ENCODE measurements around the gene KLK1. TPM values are rescaled to one million over a fixed set of nuclear protein-coding genes. Genes with fewer than 3 reads are reported as not detected.
"Not testable (repeated sequence)": the region's sequence is repeated elsewhere in the genome, so short reads cannot be mapped to it uniquely, and the experiment has no call there.

KLK1 gene
- total and polyA plus RNA-seq, 4 donors = 0.25 to 0.92 (median 0.83) TPM; not detected in 1

DNA sequence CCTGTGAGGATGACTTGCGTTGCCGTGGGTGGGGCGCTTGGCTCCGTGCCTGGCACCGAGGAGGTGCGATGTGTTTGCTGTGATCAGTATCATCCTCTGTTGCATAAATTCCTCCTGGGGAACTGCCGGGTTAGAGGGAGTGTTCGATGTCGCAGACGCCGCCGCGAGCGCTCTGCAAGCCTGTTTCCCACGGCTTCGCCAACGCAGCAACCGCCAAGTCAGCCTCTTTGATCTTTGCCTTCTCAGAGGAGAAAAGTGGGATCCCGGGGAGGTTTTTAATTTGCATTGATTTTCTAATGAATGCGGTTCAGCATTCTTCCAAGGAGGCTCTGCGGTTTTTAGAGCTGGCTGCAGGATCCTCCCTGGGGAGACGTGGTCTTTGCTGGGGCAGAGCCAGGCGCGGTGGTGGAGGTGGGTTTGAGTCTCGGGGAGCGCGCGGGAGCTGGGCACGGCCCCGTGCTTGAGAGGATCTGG lies 45.7 kb downstream of the KLK1 start:
- H3K9me3 ChIP-seq (ENCODE audit: control insufficient read depth in 4 of 4, insufficient read depth in 3 of 4, low read length in 3 of 4) = peaks cover 0 to 2% (median 0%) of the 10 kb centered on the region in 4 donors
- no peak overlapping the region for H3K9ac ChIP-seq (ENCODE audit: insufficient read depth in 1 of 2, low read length in 2 of 2)
- DNase-seq (no peak), ATAC-seq (ENCODE audit: insufficient read depth, low FRiP score) (no peak)
- H3K27me3 ChIP-seq (ENCODE audit: control insufficient read depth in 3 of 3, insufficient read depth in 3 of 3, low read length in 2 of 3) = peaks cover 0 to 41% (median 36%) of the 10 kb centered on the region in 3 donors
- TF ChIP-seq, protein P1, sequence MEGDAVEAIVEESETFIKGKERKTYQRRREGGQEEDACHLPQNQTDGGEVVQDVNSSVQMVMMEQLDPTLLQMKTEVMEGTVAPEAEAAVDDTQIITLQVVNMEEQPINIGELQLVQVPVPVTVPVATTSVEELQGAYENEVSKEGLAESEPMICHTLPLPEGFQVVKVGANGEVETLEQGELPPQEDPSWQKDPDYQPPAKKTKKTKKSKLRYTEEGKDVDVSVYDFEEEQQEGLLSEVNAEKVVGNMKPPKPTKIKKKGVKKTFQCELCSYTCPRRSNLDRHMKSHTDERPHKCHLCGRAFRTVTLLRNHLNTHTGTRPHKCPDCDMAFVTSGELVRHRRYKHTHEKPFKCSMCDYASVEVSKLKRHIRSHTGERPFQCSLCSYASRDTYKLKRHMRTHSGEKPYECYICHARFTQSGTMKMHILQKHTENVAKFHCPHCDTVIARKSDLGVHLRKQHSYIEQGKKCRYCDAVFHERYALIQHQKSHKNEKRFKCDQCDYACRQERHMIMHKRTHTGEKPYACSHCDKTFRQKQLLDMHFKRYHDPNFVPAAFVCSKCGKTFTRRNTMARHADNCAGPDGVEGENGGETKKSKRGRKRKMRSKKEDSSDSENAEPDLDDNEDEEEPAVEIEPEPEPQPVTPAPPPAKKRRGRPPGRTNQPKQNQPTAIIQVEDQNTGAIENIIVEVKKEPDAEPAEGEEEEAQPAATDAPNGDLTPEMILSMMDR (IDR thresholded peaks at IDR 0.05; ENCODE audit: control extremely low read depth, extremely low read depth) = no peak
- no peak overlapping the region for H3K27ac ChIP-seq (ENCODE audit: low read depth in 1 of 2, low read length in 1 of 2)
- no peak overlapping the region for H3K4me3 ChIP-seq
- H3K36me3 ChIP-seq (ENCODE audit: control insufficient read depth in 4 of 4, insufficient read depth in 4 of 4, low read length in 4 of 4) = no peaks in the 10 kb centered on the region
- 1 to 2% methylated on average over 30 of the region's 30 CpGs for WGBS, 2 donors
- no peaks in the 10 kb centered on the region for H3K4me1 ChIP-seq (ENCODE audit: control insufficient read depth in 5 of 5, insufficient read depth in 5 of 5, low read length in 5 of 5)

DNA sequence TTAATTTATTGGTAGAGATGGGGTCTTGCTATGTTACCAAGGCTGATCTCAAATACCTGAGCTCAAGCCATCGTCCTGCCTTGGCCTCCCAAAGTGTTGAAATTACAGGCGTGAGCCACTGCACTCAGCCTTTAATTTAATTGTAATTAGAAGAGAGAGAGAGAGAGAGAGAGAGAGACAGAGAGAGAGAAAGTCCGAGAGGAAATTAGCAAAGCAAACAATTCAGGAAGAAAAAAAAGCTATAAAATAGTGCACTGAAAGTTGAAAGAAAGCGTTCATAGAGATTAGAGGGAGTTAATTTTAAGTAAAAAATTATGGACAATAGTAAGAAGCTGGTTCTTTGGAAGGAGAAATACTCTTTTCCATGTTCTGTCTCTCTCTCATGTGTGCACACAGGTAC lies 46.3 kb downstream of the KLK1 start:
- 46 to 52% methylated on average over 4 of the region's 4 CpGs for WGBS, 2 donors
- Histone ChIP-seq H3K4me3 (no peak overlapping the region), H3K9me3 (ENCODE audit: control insufficient read depth in 4 of 4, insufficient read depth in 3 of 4, low read length in 3 of 4) (peaks cover 0 to 2% (median 0%) of the 10 kb centered on the region in 4 donors), H3K9ac (ENCODE audit: insufficient read depth in 1 of 2, low read length in 2 of 2) (no peak overlapping the region), H3K36me3 (ENCODE audit: control insufficient read depth in 4 of 4, insufficient read depth in 4 of 4, low read length in 4 of 4) (no peaks in the 10 kb centered on the region), H3K27me3 (ENCODE audit: control insufficient read depth in 3 of 3, insufficient read depth in 3 of 3, low read length in 2 of 3) (peaks cover 0 to 38% (median 36%) of the 10 kb centered on the region in 3 donors), H3K4me1 (ENCODE audit: control insufficient read depth in 5 of 5, insufficient read depth in 5 of 5, low read length in 5 of 5) (no peaks in the 10 kb centered on the region), H3K27ac (ENCODE audit: low read depth in 1 of 2, low read length in 1 of 2) (no peak overlapping the region)
- DNase-seq = no peak
- no peak for ATAC-seq (ENCODE audit: insufficient read depth, low FRiP score)
- TF ChIP-seq, protein P1 (IDR thresholded peaks at IDR 0.05; ENCODE audit: control extremely low read depth, extremely low read depth) = no peak

DNA sequence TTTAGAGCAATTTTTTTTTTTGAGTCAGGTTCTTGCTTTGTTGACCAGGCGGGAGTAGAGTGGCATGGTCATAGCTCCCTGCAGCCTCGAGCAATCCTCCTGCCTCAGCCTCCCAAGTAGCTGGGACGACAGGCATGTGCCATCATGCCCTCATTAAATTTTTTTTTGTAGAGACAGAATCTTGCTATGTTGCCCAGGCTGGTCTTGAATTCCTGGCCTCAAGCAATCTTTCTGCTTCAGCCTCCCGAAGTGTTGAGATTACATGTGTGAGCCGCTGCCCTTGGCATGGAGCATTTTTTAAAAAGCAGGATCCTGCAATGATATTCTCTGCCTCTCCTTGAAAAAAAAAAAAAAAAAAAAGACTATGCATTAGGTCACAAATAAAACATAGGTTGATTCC lies 47.5 kb downstream of the KLK1 start:
- TF ChIP-seq, protein P1 (IDR thresholded peaks at IDR 0.05; ENCODE audit: control extremely low read depth, extremely low read depth) = no peak
- H3K4me1 ChIP-seq (ENCODE audit: control insufficient read depth in 5 of 5, insufficient read depth in 5 of 5, low read length in 5 of 5) = no peaks in the 10 kb centered on the region
- WGBS, 2 donors = 69 to 93% methylated on average over 5 of the region's 5 CpGs
- H3K27me3 ChIP-seq (ENCODE audit: control insufficient read depth in 3 of 3, insufficient read depth in 3 of 3, low read length in 2 of 3) = peaks cover 0 to 38% (median 36%) of the 10 kb centered on the region in 3 donors
- no peak overlapping the region for H3K4me3 ChIP-seq
- ATAC-seq (ENCODE audit: insufficient read depth, low FRiP score) (no peak), DNase-seq (no peak)
- no peak overlapping the region for H3K9ac ChIP-seq (ENCODE audit: insufficient read depth in 1 of 2, low read length in 2 of 2)
- peaks cover 0 to 2% (median 0%) of the 10 kb centered on the region in 4 donors for H3K9me3 ChIP-seq (ENCODE audit: control insufficient read depth in 4 of 4, insufficient read depth in 3 of 4, low read length in 3 of 4)
- H3K27ac ChIP-seq (ENCODE audit: low read depth in 1 of 2, low read length in 1 of 2) = no peak overlapping the region
- H3K36me3 ChIP-seq (ENCODE audit: control insufficient read depth in 4 of 4, insufficient read depth in 4 of 4, low read length in 4 of 4) = no peaks in the 10 kb centered on the region

DNA sequence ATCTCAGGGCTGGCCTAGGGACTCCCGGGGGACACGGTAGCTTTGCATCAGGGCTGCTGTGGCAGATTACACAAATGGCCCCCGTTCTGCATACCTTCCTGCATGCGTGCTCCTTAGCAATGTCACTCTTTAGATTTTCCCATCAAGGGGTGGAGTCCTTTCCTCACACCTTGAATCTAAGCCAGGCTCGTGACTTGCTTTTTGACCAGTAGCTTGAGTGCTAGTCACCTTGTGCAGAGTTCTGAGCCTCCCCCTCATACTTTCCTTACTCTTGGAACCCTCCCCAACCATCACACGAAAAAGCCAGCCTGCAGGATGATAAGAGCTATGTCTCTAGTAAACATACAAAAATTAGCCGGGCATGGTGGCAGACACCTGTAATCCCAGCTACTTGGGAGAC lies 50.1 kb downstream of the KLK1 start:
- not testable (repeated sequence) for H3K27ac ChIP-seq (ENCODE audit: low read depth in 1 of 2, low read length in 1 of 2); H3K9me3 ChIP-seq (ENCODE audit: control insufficient read depth in 4 of 4, insufficient read depth in 3 of 4, low read length in 3 of 4); H3K4me3 ChIP-seq; DNase-seq; H3K9ac ChIP-seq (ENCODE audit: insufficient read depth in 1 of 2, low read length in 2 of 2); H3K36me3 ChIP-seq (ENCODE audit: control insufficient read depth in 4 of 4, insufficient read depth in 4 of 4, low read length in 4 of 4); ATAC-seq (ENCODE audit: insufficient read depth, low FRiP score); H3K4me1 ChIP-seq (ENCODE audit: control insufficient read depth in 5 of 5, insufficient read depth in 5 of 5, low read length in 5 of 5)
- peaks cover 0 to 13% (median 11%) of the 10 kb centered on the region in 3 donors for H3K27me3 ChIP-seq (ENCODE audit: control insufficient read depth in 3 of 3, insufficient read depth in 3 of 3, low read length in 2 of 3)
- WGBS, 2 donors = 54 to 72% methylated on average over 7 of the region's 7 CpGs

DNA sequence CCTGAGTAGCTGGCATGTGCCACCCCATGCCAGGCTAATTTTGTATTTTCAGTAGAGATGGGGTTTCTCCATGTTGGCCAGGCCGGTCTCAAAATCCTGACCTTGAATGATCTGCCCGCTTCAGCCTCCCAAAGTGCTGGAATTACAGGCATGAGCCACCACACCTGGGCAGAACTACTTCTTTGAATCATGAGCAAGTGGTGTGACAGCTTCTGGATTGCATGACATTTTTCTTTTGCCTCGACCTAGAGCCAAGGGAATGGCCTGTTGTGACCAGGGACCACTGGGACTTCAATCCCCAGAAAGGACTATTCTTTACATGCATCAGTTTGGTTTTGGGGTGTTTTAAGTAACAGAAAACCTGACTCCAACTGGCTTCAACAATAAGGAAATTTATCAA lies 50.7 kb downstream of the KLK1 start:
- 83 to 93% methylated on average over 3 of the region's 3 CpGs for whole genome bisulfite sequencing, 2 donors
- not testable (repeated sequence) for H3K36me3 ChIP-seq (ENCODE audit: control insufficient read depth in 4 of 4, insufficient read depth in 4 of 4, low read length in 4 of 4); H3K4me3 ChIP-seq; ATAC-seq (ENCODE audit: insufficient read depth, low FRiP score); H3K9ac ChIP-seq (ENCODE audit: insufficient read depth in 1 of 2, low read length in 2 of 2); DNase-seq; H3K4me1 ChIP-seq (ENCODE audit: control insufficient read depth in 5 of 5, insufficient read depth in 5 of 5, low read length in 5 of 5); H3K27me3 ChIP-seq (ENCODE audit: control insufficient read depth in 3 of 3, insufficient read depth in 3 of 3, low read length in 2 of 3); H3K27ac ChIP-seq (ENCODE audit: low read depth in 1 of 2, low read length in 1 of 2); H3K9me3 ChIP-seq (ENCODE audit: control insufficient read depth in 4 of 4, insufficient read depth in 3 of 4, low read length in 3 of 4)

All from lung (tissue), 12 donors.